ENCODE data around the gene RFTN2. TPM values are rescaled to one million over a fixed set of nuclear protein-coding genes. Genes with fewer than 3 reads are reported as not detected.

RFTN2 gene
- total RNA-seq, 2 experiments from 2014 or later = not detected

- Histone ChIP-seq H3K4me3 (ENCODE audit: low read depth, low read length, poor library complexity, severe bottlenecking) (no peak overlapping the region), H3K79me2 (ENCODE audit: insufficient read depth, low read depth, low read length) (no peaks in the 10 kb centered on the region), H2AFZ (ENCODE audit: low read length) (no peak overlapping the region), H3K9me2 (ENCODE audit: insufficient read depth, low read length) (no peaks in the 10 kb centered on the region), H3K27ac (ENCODE audit: low read depth, low read length, poor library complexity, severe bottlenecking) (no peak overlapping the region), H3K4me1 (ENCODE audit: insufficient read depth, low read length, poor library complexity, severe bottlenecking) (no peaks in the 10 kb centered on the region), H3K9me3 (ENCODE audit: low read length) (no peaks in the 10 kb centered on the region), H3K36me3 (ENCODE audit: insufficient read depth, low read length) (no peaks in the 10 kb centered on the region), H3K4me2 (ENCODE audit: low read length) (no peak overlapping the region), H4K20me1 (ENCODE audit: insufficient read depth, low read length) (no peaks in the 10 kb centered on the region)
- ChIA-PET POLR2A (no interaction called here), CTCF (ENCODE audit: unreplicated experiment) (no interaction called here)
- no peak for DNase-seq (ENCODE audit: low spot score)
- intact Hi-C loops (cut with micrococcal nuclease; ENCODE audit: unreplicated experiment) = no loop called here
- no peak for TF ChIP-seq EZH2phosphoT487 (IDR thresholded peaks at IDR 0.05; ENCODE audit: borderline replicate concordance, low read depth, low read length)
- TF ChIP-seq CTCF (conservative IDR thresholded peaks at IDR 0.05; ENCODE audit: low read length) = no peak
- no TSS peak for BruUV-seq (replicated peaks)
Measured at GRCh38 chr2:197633109-197633657, 42.2 kb downstream of the RFTN2 start.

GRCh38 chr2:197628043-197628500, 47.3 kb downstream of the RFTN2 start:
- H3K4me3 ChIP-seq (ENCODE audit: low read depth, low read length, poor library complexity, severe bottlenecking) = no peak overlapping the region
- H3K36me3 ChIP-seq (ENCODE audit: insufficient read depth, low read length) = no peaks in the 10 kb centered on the region
- H3K9me3 ChIP-seq (ENCODE audit: low read length) = no peaks in the 10 kb centered on the region
- no peak overlapping the region for H3K27ac ChIP-seq (ENCODE audit: low read depth, low read length, poor library complexity, severe bottlenecking)
- no peak overlapping the region for H3K4me2 ChIP-seq (ENCODE audit: low read length)
- no peak overlapping the region for H2AFZ ChIP-seq (ENCODE audit: low read length)
- CTCF ChIA-PET (ENCODE audit: unreplicated experiment) = no interaction called here
- POLR2A ChIA-PET = no interaction called here
- no peaks in the 10 kb centered on the region for H3K79me2 ChIP-seq (ENCODE audit: insufficient read depth, low read depth, low read length)
- intact Hi-C loops (cut with micrococcal nuclease; ENCODE audit: unreplicated experiment) = no loop called here
- H3K9me2 ChIP-seq (ENCODE audit: insufficient read depth, low read length) = no peaks in the 10 kb centered on the region
- H3K4me1 ChIP-seq (ENCODE audit: insufficient read depth, low read length, poor library complexity, severe bottlenecking) = no peaks in the 10 kb centered on the region
- BruUV-seq (replicated peaks) = no TSS peak
- no peak for DNase-seq (ENCODE audit: low spot score)
- TF ChIP-seq EZH2phosphoT487 (IDR thresholded peaks at IDR 0.05; ENCODE audit: borderline replicate concordance, low read depth, low read length) (no peak), CTCF (conservative IDR thresholded peaks at IDR 0.05; ENCODE audit: low read length) (no peak)
- H4K20me1 ChIP-seq (ENCODE audit: insufficient read depth, low read length) = no peaks in the 10 kb centered on the region

- BruUV-seq (replicated peaks) = no TSS peak
- Histone ChIP-seq H3K27ac (ENCODE audit: low read depth, low read length, poor library complexity, severe bottlenecking) (no peak overlapping the region), H3K4me3 (ENCODE audit: low read depth, low read length, poor library complexity, severe bottlenecking) (no peak overlapping the region), H3K9me3 (ENCODE audit: low read length) (no peaks in the 10 kb centered on the region), H3K36me3 (ENCODE audit: insufficient read depth, low read length) (no peaks in the 10 kb centered on the region), H3K4me1 (ENCODE audit: insufficient read depth, low read length, poor library complexity, severe bottlenecking) (no peaks in the 10 kb centered on the region), H4K20me1 (ENCODE audit: insufficient read depth, low read length) (no peaks in the 10 kb centered on the region), H3K79me2 (ENCODE audit: insufficient read depth, low read depth, low read length) (no peaks in the 10 kb centered on the region), H3K4me2 (ENCODE audit: low read length) (no peak overlapping the region), H3K9me2 (ENCODE audit: insufficient read depth, low read length) (no peaks in the 10 kb centered on the region), H2AFZ (ENCODE audit: low read length) (no peak overlapping the region)
- intact Hi-C loops (cut with micrococcal nuclease; ENCODE audit: unreplicated experiment) = no loop called here
- ChIA-PET CTCF (ENCODE audit: unreplicated experiment) (no interaction called here), POLR2A (no interaction called here)
- TF ChIP-seq EZH2phosphoT487 (IDR thresholded peaks at IDR 0.05; ENCODE audit: borderline replicate concordance, low read depth, low read length) = no peak
- TF ChIP-seq CTCF (conservative IDR thresholded peaks at IDR 0.05; ENCODE audit: low read length) = no peak
- DNase-seq (ENCODE audit: low spot score) = no peak
Measured at GRCh38 chr2:197626965-197627625, 48.3 kb downstream of the RFTN2 start.
